ENCODE measurements around the gene ARHGAP36. TPM values are rescaled to one million over a fixed set of nuclear protein-coding genes. Genes with fewer than 3 reads are reported as not detected.

The ARHGAP36 gene
- total RNA-seq, 4 donors from 2014 or later: 0.32 to 1.2 (median 0.34) TPM; not detected in 1

DNA sequence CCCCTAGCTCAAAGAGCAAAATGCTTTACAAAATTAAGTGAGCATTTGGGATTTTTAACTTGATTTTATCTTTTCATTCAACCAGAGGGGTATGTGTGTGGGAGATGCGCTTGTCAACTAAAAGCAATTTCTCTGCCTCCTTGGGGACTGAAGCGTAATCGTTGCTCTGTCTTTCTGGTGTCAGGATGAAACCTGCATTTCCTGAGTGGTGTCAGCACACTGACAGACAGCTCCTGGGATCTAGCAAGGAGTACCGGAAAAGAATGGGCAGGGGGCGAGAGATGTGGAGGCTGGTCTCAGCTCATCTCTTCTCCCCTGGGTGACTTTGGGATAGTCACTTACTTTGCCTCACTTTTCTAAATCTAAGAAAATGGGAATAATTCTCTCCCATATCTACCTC is 5.1 kb upstream of the ARHGAP36 start:
- no peak for DNase-seq (ENCODE audit: extremely low spot score)

DNA sequence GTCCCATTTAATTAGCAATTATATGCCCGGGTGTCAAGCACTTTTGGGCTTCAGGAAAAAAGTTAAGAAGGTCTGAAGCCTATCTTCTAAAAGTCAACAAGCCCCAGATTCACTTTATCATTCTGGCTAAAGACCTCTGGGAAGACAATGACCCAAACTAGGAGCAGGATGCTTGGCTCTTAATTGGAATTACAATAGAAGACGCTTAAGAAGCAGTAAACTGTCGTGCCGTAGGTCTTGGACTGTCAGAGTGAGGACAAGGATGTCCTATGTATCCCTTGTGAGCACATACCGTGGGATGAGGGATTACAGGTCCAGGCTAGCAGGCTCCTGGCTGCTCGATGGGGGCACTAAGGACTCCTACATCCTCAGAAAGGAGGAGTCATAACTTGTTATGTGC is 3.2 kb upstream of the ARHGAP36 start:
- WGBS: 43% methylated on average over 6 of the region's 6 CpGs
- Histone ChIP-seq H3K4me1 (peaks cover 0 to 7% (median 6%) of the 10 kb centered on the region in 4 donors), H3K27ac (replicated peaks in 1 of 4) (no peak overlapping the region), H3K36me3 (no peaks in the 10 kb centered on the region), H3K4me3 (no peak overlapping the region), H3K9me3 (no peaks in the 10 kb centered on the region), H3K27me3 (peaks cover 0 to 14% (median 5%) of the 10 kb centered on the region in 4 donors)
- TF ChIP-seq, protein P1, sequence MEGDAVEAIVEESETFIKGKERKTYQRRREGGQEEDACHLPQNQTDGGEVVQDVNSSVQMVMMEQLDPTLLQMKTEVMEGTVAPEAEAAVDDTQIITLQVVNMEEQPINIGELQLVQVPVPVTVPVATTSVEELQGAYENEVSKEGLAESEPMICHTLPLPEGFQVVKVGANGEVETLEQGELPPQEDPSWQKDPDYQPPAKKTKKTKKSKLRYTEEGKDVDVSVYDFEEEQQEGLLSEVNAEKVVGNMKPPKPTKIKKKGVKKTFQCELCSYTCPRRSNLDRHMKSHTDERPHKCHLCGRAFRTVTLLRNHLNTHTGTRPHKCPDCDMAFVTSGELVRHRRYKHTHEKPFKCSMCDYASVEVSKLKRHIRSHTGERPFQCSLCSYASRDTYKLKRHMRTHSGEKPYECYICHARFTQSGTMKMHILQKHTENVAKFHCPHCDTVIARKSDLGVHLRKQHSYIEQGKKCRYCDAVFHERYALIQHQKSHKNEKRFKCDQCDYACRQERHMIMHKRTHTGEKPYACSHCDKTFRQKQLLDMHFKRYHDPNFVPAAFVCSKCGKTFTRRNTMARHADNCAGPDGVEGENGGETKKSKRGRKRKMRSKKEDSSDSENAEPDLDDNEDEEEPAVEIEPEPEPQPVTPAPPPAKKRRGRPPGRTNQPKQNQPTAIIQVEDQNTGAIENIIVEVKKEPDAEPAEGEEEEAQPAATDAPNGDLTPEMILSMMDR (IDR thresholded peaks at IDR 0.05): no peak
- TF ChIP-seq EP300 (IDR thresholded peaks at IDR 0.05): no peak
- no peak for TF ChIP-seq POLR2AphosphoS5 (IDR thresholded peaks at IDR 0.05)
- TF ChIP-seq POLR2A (IDR thresholded peaks at IDR 0.05; ENCODE audit: low read depth): no peak
- intact Hi-C loops (cut with DNase I): no loop called here
- no peak for DNase-seq (ENCODE audit: extremely low spot score)

More for the DNA sequence above, 5.1 kb upstream of the ARHGAP36 start:
- intact Hi-C loops (cut with DNase I): no loop called here
- WGBS: 78% methylated on average over 5 of the region's 5 CpGs
- Histone ChIP-seq H3K4me1 (peaks cover 0 to 1% (median under 1%) of the 10 kb centered on the region in 4 donors), H3K4me3 (no peak overlapping the region), H3K27me3 (peaks cover 0 to 6% (median 2%) of the 10 kb centered on the region in 4 donors), H3K9me3 (no peaks in the 10 kb centered on the region), H3K36me3 (no peaks in the 10 kb centered on the region), H3K27ac (replicated peaks in 1 of 4) (no peak overlapping the region)
- no peak for TF ChIP-seq POLR2AphosphoS5 (IDR thresholded peaks at IDR 0.05)
- no peak for TF ChIP-seq EP300 (IDR thresholded peaks at IDR 0.05)
- no peak for TF ChIP-seq POLR2A (IDR thresholded peaks at IDR 0.05; ENCODE audit: low read depth)
- TF ChIP-seq, protein P1 (IDR thresholded peaks at IDR 0.05): no peak

DNA sequence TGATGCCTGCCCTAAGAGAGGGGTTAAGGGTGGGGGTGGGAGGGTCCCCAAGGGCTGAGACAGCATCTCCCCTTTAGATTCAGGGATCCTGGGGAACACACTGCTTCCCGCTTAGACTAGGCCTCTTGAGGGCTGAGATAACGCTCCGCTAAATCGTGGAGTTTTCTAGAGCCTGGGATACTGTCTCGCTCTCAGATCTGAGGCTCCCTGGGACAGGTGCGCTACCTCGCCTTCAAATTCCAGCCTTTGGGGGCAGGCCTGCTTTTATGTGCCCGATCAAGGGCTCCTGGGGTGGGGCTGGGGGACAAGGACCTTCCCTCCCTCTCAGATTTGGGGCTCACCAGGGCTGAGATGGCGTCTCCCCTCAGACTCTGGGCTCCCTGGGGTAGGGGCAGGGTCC is 440 bp upstream of the ARHGAP36 start:
- peaks cover 0 to 7% (median 6%) of the 10 kb centered on the region in 4 donors for H3K4me1 ChIP-seq
- no peak overlapping the region for H3K27ac ChIP-seq (replicated peaks in 1 of 4)
- intact Hi-C loops (cut with DNase I): no loop called here
- no peak for DNase-seq (ENCODE audit: extremely low spot score)
- no peak overlapping the region for H3K4me3 ChIP-seq
- peaks cover 0 to 14% (median 5%) of the 10 kb centered on the region in 4 donors for H3K27me3 ChIP-seq
- WGBS: 75% methylated on average over 4 of the region's 9 CpGs
- H3K36me3 ChIP-seq: no peaks in the 10 kb centered on the region
- TF ChIP-seq, protein P1 (IDR thresholded peaks at IDR 0.05): no peak
- TF ChIP-seq POLR2AphosphoS5 (IDR thresholded peaks at IDR 0.05) (no peak), POLR2A (IDR thresholded peaks at IDR 0.05; ENCODE audit: low read depth) (no peak), EP300 (IDR thresholded peaks at IDR 0.05) (no peak)
- H3K9me3 ChIP-seq: no peaks in the 10 kb centered on the region

DNA sequence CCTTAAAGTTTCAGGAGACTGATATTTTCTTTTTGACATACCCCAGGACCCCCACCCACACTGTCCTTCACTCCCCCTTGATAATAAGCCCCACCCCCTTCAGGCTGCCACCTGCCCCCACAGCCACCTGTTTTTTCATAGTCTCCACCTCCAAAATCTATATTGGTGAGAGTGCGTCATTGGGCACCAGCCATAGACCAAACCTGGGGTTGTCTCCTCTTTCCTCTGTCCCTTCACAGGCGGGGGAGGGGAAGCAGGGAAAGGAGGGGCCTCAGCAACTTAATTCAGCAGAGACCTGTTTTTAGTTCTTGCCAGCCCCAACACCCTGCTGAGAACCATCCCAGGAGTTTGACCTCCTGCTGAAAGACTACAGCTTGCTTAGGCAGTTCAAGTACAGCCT is 1.1 kb downstream of the ARHGAP36 start:
- Histone ChIP-seq H3K36me3 (no peaks in the 10 kb centered on the region), H3K4me1 (peaks cover 0 to 7% (median 6%) of the 10 kb centered on the region in 4 donors), H3K4me3 (no peak overlapping the region), H3K9me3 (no peaks in the 10 kb centered on the region), H3K27me3 (peaks cover 0 to 17% (median 5%) of the 10 kb centered on the region in 4 donors), H3K27ac (replicated peaks in 1 of 4) (no peak overlapping the region)
- 71% methylated on average over 2 of the region's 2 CpGs for WGBS
- TF ChIP-seq, protein P1 (IDR thresholded peaks at IDR 0.05): no peak
- intact Hi-C loops (cut with DNase I): no loop called here
- no peak for DNase-seq (ENCODE audit: extremely low spot score)

DNA sequence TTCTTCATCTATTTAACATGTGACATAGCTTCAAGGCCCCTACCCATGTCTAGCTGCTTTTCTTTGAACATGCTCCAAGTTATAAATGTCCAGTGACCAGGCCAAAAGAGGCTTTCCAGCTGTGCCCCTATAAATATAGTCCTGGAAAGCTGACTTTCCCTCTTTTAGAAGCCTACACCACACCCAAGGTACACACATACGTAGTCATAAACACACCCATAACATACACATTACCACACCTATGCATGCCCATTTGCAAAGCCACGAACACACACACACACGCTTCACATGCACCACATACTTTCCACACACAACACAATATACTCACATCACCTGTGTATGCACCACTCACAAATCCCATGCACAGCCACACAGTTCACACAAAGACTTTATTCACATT is 2.0 kb downstream of the ARHGAP36 start:
- H3K36me3 ChIP-seq: no peaks in the 10 kb centered on the region

More for the DNA sequence above, 2.0 kb downstream of the ARHGAP36 start:
- peaks cover 0 to 7% (median 6%) of the 10 kb centered on the region in 4 donors for H3K4me1 ChIP-seq
- peaks cover 0 to 17% (median 5%) of the 10 kb centered on the region in 4 donors for H3K27me3 ChIP-seq
- H3K4me3 ChIP-seq: no peak overlapping the region
- TF ChIP-seq POLR2AphosphoS5 (IDR thresholded peaks at IDR 0.05) (no peak), POLR2A (IDR thresholded peaks at IDR 0.05; ENCODE audit: low read depth) (no peak)
- no peak for DNase-seq (ENCODE audit: extremely low spot score)
- WGBS: 79% methylated on average over 3 of the region's 3 CpGs
- intact Hi-C loops (cut with DNase I): no loop called here
- H3K9me3 ChIP-seq: no peaks in the 10 kb centered on the region
- H3K27ac ChIP-seq (replicated peaks in 1 of 4): no peak overlapping the region
